ENCODE results near the gene MAT2A. TPM values are rescaled to one million over a fixed set of nuclear protein-coding genes. Genes with fewer than 3 reads are reported as not detected.
"Not testable (repeated sequence)": the region's sequence is repeated elsewhere in the genome, so short reads cannot be mapped to it uniquely, and the experiment has no call there.

Gene MAT2A
- total RNA-seq, 1 experiment from 2014 or later, result 517 TPM

DNA sequence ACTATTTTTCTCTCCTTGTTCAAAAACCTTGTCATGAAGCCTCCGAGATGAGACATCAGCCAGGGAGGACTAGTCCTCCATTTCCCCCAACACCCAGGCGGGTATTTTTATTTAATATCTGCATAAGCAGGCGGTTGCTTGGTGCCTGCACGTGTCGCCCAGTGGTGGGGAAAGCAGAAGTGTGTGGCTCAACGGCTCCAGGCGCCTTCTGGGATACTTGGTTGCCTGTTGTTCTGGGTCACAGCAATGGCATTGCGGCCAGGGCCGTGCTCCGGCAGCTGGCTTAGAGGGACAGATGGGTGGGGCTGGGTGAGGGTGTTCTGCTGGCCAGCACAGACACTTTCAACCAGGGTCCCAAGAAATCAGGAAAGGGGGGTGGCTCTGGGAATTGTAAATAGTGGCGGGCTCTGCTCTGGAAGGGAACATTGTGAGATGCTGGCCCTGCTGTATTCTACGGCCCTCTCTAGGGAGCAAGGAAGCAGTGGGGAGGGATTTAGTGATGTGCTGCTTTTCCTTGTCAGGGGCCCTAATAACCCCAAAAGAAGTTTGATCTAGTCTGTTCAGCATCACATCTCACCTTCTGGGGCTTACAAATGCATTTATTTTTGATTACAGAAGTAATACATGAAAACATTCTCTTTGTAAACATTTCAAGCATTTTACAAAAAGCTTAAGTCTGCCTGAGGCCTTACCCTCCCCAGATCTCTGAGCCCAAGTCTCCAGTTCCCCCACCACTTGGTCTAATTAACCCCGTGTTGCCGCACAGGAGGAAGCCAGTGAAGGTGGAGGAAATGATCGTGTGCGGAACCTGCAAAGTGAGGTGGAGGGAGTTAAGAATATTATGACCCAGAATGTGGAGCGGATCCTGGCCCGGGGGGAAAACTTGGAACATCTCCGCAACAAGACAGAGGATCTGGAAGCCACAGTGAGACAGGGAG, 39.5 kb downstream of the MAT2A start:
- DNase-seq (ENCODE audit: low read depth), result peak; percentile 61

DNA sequence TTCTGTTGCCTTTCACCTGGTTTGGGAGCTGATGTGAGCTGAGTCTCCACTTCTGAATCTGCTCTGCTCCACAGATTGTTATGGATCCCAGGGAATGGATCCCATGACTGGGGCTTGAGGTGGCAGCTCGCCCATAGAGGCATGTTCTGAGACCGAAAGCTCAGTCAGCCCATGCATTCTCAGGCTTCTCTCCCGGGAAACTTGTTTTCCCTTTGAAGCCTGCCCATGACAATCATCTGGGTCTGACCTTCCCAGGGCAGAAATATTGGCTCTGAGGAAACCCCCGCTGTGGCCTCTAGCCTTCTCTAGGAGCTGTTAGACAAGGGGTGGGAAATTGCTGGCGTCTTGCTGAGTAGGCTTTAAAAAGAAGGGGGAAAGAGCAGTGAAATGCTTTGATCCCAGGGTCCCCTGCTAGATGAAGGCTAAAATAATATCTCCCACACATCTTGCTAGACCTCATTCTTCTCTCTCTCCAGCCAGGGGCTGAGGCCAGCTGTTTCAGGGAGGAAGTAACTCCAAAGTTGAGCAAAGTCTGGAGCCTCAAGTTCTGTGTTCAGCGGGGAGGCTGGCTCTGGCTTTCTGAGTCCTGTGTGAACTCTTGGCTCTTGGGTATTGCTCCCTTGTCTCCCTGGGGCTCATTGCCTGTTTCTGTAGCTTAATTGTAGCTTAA, 40.4 kb downstream of the MAT2A start:
- DNase-seq (ENCODE audit: low read depth), result no peak

DNA sequence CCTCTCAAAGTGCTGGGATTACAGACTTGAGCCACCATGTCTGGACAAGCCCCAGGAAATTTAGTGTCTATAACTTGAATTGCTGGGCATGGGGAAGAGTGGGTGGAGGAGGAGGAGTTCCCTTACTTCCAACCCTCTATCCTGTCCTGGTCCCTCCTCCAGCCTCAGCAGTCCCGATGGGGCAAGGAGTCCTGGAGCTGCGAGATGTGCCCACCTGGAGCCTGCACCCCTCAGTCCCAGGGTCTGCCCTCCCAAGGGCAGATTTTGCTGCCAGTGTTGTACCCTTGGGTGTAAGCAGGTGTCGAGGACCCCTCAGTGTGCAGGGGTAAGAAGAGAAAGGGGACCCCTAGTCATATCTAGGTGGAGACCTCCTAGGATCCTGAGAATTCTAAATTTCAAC, 41.2 kb downstream of the MAT2A start:
- DNase-seq (ENCODE audit: low read depth), result no peak

DNA sequence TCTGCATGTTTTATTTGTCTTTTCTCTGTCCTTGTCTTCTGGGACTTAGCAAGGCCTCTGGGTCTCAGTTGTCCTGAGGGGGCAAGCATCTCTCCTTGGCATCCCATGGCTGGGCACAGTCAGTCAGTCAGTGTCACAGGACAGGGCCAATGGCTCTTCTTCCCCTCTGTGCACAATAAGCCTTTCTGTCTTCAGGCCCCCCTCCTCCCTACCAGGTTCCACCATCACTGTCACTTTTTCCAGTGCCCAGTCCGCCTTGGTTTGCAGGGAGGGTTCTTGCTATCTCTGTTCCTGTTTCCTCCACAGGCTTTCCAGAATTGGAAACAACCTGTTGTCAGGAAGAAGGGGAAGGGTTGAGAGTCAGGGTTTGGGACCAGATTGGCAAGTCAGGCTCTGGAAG, 43.5 kb downstream of the MAT2A start:
- DNase-seq (ENCODE audit: low read depth), result no peak

DNA sequence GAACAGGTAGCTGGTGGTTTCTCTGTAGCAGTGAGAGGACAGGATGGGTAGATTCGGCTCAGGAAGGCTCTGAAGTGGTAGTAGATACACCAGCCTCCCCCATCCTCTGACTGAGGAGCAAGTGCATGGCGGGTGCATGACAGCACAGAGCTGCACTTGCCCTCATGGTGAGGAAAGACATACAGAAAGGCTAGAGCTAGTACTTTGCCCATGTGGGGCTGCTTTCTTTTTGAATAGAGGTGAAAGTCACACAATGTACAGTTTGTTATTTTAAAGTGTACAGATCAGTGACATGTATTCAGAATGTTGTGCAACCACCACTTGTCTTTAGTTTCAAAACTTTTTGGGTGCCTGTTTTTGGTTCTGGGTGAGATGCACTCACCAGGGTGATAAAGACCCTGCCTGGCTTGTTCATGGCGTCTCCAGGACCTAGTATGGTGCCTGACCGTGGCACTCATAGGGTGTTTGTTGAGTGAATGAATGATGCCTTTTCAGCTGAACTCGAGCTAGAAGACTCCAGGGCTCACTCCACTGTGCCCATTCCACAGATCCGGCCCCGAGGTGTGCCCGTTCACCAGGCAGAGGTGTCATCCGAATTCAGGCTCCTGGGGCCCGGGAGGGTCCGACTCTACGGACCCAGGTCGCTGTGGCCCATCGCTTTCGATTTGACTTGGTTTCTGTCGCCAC, 44.8 kb downstream of the MAT2A start:
- DNase-seq (ENCODE audit: low read depth), result no peak

DNA sequence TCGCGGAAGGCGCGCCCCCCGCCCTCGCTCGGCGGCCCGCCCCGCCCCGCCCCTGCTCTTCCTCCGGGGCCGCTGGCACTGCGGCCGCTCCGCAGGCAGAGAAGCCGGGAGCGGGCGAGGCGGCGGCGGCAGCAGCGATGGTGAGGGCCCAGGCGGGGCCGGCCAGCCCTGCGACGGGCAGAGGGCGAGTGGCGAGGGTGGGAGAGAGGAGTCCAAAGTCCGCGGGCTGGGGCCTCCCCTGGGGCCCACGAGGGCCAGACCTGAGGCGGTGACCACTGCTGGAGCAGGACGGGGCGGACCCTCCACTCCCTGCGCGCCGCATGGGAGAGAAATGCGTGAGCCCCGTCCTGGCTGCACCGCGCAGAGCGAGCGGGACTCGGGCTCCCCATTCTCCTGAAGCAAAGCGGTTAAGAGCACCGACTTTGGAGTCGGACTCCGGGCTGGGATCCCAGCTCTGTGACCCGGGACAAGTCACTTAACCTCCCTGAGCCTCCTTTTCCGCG, 45.4 kb downstream of the MAT2A start, which contains the start of gene VAMP5:
Gene VAMP5, plus strand, starts transcription at position 78 of the 503 bp plus-strand sequence. Its CDS starts 60 bp downstream, at position 138.
- peak; percentile 40 for DNase-seq (ENCODE audit: low read depth)

DNA sequence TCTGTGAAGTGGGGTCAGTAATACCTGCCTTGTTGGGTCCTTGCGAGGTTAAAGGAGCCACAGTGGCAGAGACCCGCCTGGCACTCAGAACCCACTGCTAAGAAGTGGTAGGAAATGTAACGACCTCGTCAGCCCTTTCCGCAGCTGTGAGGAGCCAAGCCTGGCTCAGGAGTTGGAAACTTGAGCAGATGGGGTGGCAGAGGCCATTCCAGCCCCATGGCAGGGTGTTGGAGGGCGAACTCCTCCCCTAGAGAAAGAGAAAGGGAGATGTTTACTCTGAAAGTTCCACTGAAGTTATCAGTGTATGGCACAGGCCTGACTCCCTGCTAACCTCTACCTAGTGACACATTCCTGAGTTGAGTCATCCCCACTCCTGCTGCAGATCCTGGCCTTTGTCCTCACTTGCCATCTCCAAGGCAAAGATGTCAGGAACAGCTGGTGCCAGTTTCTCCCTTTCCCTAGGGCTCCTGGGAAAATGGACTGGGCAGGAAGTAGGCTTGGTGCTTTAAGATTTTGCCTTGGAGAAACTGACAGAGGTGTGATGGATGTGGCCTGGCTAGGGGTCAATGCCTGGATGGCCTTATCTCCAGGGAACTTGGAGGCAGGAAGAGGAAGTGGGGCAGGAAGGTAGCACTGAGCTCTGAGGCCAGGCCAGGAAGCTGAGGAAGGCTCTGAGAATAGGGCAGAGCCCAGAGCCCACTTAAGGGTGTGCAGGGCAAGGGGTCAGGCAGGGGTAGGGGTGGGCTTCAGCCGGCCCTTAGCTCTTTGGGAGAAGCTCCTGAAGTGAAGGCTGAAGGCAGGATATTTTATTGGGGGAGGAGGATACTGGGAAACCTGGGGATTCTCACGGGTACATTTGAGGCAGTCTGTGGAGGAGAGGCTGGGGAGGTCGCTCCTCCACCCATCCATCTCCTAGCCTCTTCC, 46.2 kb downstream of the MAT2A start:
- DNase-seq (ENCODE audit: low read depth), result peak; percentile 99

DNA sequence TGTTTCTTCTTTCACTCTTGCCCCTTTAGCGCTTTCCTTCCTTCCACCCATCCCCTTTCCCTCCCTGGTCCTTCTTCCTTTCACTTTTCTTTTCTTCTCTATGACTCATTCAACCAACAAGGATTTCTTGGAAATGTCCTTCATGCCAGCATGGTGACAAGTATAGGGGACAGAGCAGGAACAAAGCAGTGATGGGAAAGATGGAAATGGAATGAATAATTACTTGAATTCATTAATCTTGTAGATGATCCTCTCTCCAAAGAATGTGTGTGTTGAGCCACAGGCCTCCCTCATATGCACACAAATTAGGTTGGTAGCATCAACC, 46.8 kb downstream of the MAT2A start:
- peak; percentile 73 for DNase-seq (ENCODE audit: low read depth)

DNA sequence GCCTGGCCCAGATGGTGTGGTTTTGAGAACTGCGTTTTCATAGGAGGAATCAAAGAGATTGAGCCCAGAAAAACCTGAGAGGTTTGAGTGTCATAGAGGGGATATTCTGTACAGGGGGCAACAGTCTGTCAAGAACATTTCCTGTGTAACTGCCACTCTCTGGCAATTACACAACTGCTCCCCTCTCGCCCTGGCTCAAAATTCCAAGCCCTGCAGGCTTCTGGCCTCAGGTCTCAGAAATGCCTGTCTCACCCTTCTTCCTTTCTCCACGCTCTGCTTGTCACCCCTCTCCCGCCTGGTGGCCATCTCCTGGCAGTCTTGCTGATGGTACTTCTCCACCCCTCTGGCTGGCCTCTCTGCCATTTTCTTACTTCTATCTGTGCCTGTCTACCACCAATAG, 49.3 kb downstream of the MAT2A start:
- DNase-seq (ENCODE audit: low read depth), result no peak

DNA sequence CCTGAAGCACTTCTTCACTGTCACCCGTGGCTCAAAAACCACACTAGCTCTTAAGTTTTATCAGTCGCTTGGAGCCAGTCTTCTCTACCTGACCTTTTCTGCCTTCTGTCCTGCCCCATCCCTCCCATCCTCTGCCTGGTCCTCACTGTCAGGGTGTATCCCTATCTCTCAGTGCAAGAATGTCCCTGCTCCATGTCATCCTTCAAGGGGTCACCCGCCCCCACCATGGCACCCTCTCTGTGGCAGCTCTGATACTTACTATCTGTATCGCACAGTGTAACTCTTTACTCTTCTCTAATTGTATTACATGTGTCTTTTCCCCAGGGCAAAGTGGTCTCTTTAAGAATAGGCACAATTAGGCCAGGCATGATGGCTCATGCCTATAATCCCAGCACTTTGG, 49.7 kb downstream of the MAT2A start:
- no peak for DNase-seq (ENCODE audit: low read depth)

DNA sequence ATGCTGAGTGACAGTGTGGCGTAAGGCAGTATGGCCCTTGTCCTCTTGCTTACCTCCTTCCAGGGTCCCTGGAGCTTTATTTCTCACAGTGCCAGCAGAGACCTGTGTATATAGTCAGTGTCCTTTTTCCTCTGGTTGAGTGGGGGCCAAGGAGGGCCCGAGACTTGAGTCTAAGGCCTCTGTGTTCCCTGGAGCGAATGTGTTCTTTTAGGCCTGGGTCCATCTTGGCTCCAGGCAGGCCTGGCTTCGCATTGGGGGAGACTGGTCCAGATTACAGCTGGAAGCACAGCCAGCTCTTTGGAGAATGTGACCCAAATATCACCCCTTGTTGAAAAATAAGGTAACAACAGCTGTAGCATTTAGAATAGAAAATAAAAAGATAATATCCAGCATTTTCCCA, 50.2 kb downstream of the MAT2A start:
- DNase-seq (ENCODE audit: low read depth), result no peak

DNA sequence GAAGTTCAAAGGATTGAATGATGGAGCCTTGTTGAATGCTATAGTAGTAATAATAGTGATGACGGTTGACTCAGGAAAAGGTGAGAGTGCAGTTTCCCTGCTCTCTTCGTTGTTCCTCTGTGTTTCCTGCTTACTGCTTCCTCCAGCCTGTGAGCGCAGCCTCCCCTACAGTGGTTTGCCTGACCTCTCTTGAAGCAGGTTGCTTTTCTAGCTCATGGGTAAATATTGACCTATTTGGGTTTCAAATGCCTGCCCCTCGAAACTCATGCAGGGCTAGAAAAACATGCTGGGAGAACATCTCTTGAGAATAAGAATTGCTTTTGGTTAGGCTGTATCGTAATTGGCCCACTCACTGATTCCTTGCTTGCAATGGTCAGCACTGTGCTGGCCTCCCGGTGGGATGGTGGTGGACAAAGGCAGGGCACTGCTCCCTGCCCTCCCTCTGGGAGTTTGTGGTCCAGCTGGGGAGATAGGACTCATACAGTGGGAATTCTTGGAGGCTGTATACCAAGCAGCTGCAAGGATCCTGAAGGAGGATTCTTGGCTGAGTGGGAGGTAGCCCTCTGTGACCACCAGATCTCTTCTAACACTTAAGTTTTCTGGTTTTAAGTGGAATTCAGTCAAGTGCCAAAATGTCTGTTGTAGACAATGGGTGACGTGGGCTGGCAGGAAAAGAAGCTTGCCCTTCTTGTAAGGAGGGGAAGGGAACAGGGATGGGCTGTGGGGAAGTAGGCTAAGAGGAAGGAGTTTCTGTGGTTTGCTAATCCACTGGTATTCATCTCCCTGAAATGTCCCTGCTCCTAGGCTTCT, 51.2 kb downstream of the MAT2A start:
- peak; percentile 100 for DNase-seq (ENCODE audit: low read depth)

DNA sequence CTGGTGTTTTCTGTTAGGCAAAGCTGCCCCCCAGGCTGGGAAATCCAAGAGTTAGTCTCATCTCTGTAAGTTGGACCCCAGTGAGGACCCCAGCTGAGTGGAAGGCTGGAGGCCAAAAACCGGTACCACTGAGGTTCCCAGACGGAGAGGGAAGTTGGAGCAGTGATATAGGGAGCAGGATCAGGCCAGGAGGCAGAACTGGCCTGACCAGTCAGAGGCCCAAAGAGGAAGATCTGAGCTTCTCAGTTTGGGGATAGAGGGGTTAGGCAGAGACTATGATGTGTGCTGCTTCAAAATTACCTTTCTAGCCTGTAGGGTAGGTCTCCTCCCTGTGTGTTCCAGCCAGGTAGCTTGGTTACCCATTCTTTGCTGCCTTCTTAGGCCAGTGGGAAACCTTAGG, 52.0 kb downstream of the MAT2A start:
- no peak for DNase-seq (ENCODE audit: low read depth)

DNA sequence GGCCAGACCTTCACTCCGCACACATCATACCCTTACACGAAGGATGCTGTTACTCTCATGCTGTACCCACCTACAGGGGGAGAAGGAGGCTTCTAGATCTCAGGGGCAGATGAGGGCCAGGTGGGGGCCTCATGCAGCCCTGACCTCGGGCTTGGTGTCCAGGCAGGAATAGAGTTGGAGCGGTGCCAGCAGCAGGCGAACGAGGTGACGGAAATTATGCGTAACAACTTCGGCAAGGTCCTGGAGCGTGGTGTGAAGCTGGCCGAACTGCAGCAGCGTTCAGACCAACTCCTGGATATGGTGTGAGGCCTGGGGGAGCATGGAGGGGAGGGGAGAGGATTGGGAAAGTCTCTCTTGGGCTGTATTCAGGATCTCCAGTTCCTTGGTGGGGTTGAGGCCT, 52.6 kb downstream of the MAT2A start:
- no peak for DNase-seq (ENCODE audit: low read depth)

DNA sequence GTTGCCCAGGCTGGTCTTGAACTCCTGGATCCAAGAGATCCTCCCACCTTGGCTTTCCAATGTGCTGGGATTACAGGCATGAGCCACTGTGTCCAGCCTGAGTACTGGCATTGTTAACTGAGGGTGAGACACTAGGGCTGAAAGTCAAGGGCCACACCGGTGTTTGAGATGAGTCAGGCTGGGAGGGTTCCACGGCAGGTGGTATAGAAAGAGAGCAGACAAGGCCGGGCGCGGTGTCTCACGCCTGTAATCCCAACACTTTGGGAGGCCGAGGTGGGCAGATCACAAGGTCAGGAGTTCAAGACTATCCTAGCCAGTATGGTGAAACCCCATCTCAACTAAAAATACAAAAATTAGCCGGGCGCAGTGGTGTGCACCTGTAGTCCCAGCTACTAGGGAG, 53.3 kb downstream of the MAT2A start:
- not testable (repeated sequence) for DNase-seq (ENCODE audit: low read depth)

DNA sequence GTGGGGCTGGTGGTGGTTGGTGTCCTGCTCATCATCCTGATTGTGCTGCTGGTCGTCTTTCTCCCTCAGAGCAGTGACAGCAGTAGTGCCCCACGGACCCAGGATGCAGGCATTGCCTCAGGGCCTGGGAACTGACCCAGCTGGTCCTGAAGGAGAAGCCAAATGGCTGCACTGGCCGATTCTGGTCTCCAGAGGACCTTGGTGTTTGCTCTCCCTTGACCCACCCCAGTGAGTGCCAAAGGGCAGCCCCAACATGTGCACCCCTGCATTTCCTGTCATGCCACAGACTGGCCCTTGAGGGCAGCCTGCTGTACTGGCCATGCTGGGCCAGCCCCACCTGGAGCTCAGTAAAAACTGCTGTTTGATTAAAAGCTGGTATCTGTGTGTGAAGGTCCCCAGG, 54.1 kb downstream of the MAT2A start:
- DNase-seq (ENCODE audit: low read depth), result no peak

Measured in LHCN-M2 (cell line).